SJCRH30 (cell line): Measurements from ENCODE around the gene LRRTM4. TPM values are rescaled to one million over a fixed set of nuclear protein-coding genes. Genes with fewer than 3 reads are reported as not detected.

Source experiments
- DNase-seq, 2 experiments: peaks; one replicate each; pipeline ENCODE4 v3.0.0-alpha.2; 2015 to 2020
- H3K27ac ChIP-seq: fragments of 250-450 bp; sonication (Bioruptor Pico); 2 replicates; pipeline ENCODE4 v1.5.1; 2020; ENCODE audit warnings: mild to moderate bottlenecking, moderate library complexity
- H3K27me3 ChIP-seq: fragments of 250-450 bp; sonication (Bioruptor Pico); 2 replicates; pipeline ENCODE4 v1.5.1; 2020; ENCODE audit warnings: mild to moderate bottlenecking, moderate library complexity
- H3K36me3 ChIP-seq: fragments of 250-450 bp; sonication (Bioruptor Pico); 2 replicates; pipeline ENCODE4 v1.5.1; 2020; ENCODE audit warnings: mild to moderate bottlenecking, moderate library complexity
- H3K4me1 ChIP-seq: fragments of 250-450 bp; sonication (Bioruptor Pico); 2 replicates; pipeline ENCODE4 v1.5.1; 2020; ENCODE audit warnings: mild to moderate bottlenecking, moderate library complexity
- H3K4me3 ChIP-seq: fragments of 250-450 bp; sonication (Bioruptor Pico); 2 replicates; pipeline ENCODE4 v1.5.1; 2020; ENCODE audit warnings: mild to moderate bottlenecking, moderate library complexity
- H3K9me3 ChIP-seq: fragments of 250-450 bp; sonication (Bioruptor Pico); replicated peaks from 2 replicates; pipeline ENCODE4 v1.5.1; 2020; ENCODE audit warnings: mild to moderate bottlenecking, moderate library complexity
- total RNA-seq: library from RNA; depleted of rRNA; stranded (reverse); fragments of >200 nt; shearing (Covaris generic); gene quantifications from 2 replicates; pipeline ENCODE4 v1.2.3, GENCODE V29; 2014

The LRRTM4 gene
- total RNA-seq, 1 experiment from 2014 or later = not detected

DNA sequence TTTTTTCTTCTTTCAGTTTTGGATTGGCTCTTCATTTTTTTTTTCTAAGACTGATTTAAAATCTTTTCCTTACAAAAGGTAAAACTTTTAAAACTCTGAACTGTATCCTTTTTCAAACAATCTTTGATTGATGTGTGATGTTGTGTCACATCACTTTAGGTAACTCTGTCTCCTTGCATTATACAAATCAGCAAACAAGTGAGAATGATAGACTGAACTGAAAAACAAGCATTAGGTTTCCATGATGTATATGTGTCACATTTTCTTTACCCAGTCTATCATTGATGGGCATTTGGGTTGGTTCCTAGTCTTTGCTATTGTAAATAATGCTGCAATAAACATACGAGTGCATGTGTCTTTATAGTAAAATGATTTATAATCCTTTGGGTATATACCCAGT, 655.7 kb downstream of the LRRTM4 start:
- no peaks in the 10 kb centered on the region for H3K27me3 ChIP-seq
- H3K4me3 ChIP-seq = no peak overlapping the region
- no peak for DNase-seq
- H3K9me3 ChIP-seq = no peaks in the 10 kb centered on the region
- H3K27ac ChIP-seq = no peak overlapping the region
- H3K4me1 ChIP-seq = peaks cover 11% of the 10 kb centered on the region; the same call in 1 of the 2 replicates
- no peaks in the 10 kb centered on the region for H3K36me3 ChIP-seq

DNA sequence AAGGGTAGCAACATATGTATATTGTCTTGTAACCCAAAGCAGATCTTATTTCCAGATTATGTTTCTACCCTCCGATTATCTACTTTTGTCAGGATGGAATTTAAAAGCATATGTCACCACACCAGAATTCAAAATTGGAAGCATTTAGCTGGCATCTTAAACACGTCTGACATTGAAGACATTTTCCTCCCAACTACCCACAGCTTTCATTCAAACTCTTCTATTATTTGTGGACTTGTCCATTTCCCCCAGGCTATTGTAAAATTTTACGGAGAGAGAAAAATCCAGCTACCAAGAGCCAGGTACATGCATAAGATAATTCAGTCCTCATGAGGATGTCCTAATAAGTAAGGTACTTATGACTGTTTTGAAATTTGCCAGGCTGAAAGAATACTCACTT, 659.3 kb downstream of the LRRTM4 start:
- Histone ChIP-seq H3K4me1 (peaks cover 4% of the 10 kb centered on the region; the same call in 1 of the 2 replicates), H3K27ac (no peak overlapping the region), H3K27me3 (no peaks in the 10 kb centered on the region), H3K4me3 (no peak overlapping the region), H3K9me3 (no peaks in the 10 kb centered on the region), H3K36me3 (no peaks in the 10 kb centered on the region)
- DNase-seq = no peak

GRCh38 chr2:76861708-76862107, 660.5 kb downstream of the LRRTM4 start:
- H3K36me3 ChIP-seq = no peaks in the 10 kb centered on the region
- DNase-seq = no peak
- H3K4me1 ChIP-seq = no peaks in the 10 kb centered on the region
- no peaks in the 10 kb centered on the region for H3K9me3 ChIP-seq
- no peaks in the 10 kb centered on the region for H3K27me3 ChIP-seq
- H3K4me3 ChIP-seq = no peak overlapping the region
- H3K27ac ChIP-seq = no peak overlapping the region

GRCh38 chr2:76851000-76851399, 671.2 kb downstream of the LRRTM4 start:
- Histone ChIP-seq H3K4me3 (no peak overlapping the region), H3K9me3 (no peaks in the 10 kb centered on the region), H3K4me1 (no peaks in the 10 kb centered on the region), H3K27me3 (no peaks in the 10 kb centered on the region), H3K27ac (no peak overlapping the region), H3K36me3 (no peaks in the 10 kb centered on the region)
- DNase-seq = no peak

- no peaks in the 10 kb centered on the region for H3K27me3 ChIP-seq
These were observed 673.1 kb downstream of the LRRTM4 start for GRCh38 chr2:76849086-76849485.

GRCh38 chr2:76839826-76840225, 682.4 kb downstream of the LRRTM4 start:
- DNase-seq = no peak
- no peak overlapping the region for H3K27ac ChIP-seq
- no peaks in the 10 kb centered on the region for H3K9me3 ChIP-seq
- H3K4me1 ChIP-seq = no peaks in the 10 kb centered on the region
- no peaks in the 10 kb centered on the region for H3K36me3 ChIP-seq
- no peak overlapping the region for H3K4me3 ChIP-seq
- H3K27me3 ChIP-seq = no peaks in the 10 kb centered on the region

More at GRCh38 chr2:76849086-76849485, 673.1 kb downstream of the LRRTM4 start:
- Histone ChIP-seq H3K4me3 (no peak overlapping the region), H3K36me3 (no peaks in the 10 kb centered on the region), H3K4me1 (no peaks in the 10 kb centered on the region), H3K9me3 (no peaks in the 10 kb centered on the region), H3K27ac (no peak overlapping the region)
- DNase-seq = no peak

GRCh38 chr2:76829374-76830234, 692.6 kb downstream of the LRRTM4 start:
- no peak for DNase-seq
- Histone ChIP-seq H3K4me3 (no peak overlapping the region), H3K36me3 (no peaks in the 10 kb centered on the region), H3K9me3 (no peaks in the 10 kb centered on the region), H3K27ac (no peak overlapping the region), H3K4me1 (no peaks in the 10 kb centered on the region), H3K27me3 (no peaks in the 10 kb centered on the region)

DNA sequence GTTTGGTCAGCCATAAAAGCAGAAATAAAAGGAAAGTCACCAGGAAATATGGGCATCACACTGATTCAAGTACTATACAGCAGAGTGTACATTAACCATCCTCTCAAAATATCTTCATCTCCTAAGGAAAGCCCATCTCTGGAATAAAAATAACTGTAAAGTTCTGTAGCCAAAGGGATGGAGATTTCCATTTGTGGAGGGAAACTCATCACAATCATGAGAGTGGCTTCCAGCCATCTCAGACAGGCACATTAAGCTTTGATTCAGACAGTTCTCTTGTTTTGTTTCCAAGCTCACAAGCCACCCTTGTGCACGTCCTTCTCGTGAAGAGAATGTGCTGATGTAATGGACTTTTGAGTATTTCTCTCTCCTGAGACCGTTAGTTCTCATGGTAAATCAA, 695.5 kb downstream of the LRRTM4 start:
- DNase-seq = no peak
- H3K36me3 ChIP-seq = no peaks in the 10 kb centered on the region
- H3K27ac ChIP-seq = no peak overlapping the region
- no peaks in the 10 kb centered on the region for H3K4me1 ChIP-seq
- no peak overlapping the region for H3K4me3 ChIP-seq
- H3K9me3 ChIP-seq = no peaks in the 10 kb centered on the region
- H3K27me3 ChIP-seq = no peaks in the 10 kb centered on the region

DNA sequence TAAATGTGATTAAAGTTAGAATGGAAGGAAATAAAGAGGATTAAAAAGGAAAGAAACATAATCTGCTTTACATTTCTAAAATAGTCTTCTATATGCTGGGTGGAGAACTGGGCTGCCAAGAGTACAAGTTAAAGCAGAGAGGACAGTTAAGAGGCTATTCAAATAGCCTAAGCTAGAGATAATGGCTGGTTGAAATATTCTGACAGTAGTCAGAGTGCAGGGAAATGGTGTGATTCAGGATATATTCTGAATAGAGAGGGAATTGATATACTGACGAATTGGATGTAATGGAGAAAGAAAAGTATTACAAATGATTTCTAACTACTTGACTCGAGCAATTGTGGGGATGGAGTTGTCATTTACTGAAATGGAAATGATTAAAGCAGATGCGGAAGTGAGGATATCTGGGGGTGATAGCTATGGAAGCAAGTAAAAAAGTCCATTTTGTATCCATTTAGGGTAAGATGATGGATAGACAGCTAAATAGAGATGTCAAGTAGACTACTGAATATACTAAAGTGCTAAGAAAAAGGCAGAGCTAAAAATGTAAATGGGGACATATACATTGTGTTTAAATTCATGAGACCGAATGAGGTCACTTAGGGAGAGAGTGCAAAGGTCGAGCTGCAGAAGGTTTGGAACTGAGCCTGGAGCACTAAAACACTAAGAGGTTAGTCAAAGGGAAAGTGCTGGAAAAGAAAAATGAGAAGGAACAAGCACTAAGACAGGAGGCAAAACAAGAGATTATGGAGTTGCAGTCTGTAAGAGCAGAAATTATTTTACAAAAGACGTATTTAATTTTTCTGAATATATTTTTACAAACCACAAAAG, 696.8 kb downstream of the LRRTM4 start:
- no peaks in the 10 kb centered on the region for H3K9me3 ChIP-seq
- H3K36me3 ChIP-seq = no peaks in the 10 kb centered on the region
- no peak for DNase-seq
- no peak overlapping the region for H3K4me3 ChIP-seq
- H3K4me1 ChIP-seq = no peaks in the 10 kb centered on the region
- H3K27ac ChIP-seq = no peak overlapping the region
- H3K27me3 ChIP-seq = no peaks in the 10 kb centered on the region

DNA sequence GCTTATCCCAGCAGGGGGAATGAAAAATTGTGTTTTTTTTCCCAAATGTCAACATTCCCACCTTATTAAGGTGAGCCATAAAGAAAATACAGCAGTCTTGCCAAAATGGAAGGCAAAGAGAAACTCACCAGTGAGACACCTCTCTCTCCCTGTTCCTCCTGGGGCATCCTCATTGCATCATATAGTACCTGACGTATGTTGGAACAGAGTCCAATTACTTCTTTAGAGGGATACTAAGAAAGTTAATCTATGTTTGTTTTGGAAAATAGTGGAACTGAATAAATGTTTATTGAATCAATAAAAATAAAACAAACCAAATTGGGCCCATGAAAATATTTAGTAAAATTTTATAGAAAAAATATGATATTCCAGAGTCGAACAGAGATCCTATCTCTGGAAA, 700.4 kb downstream of the LRRTM4 start:
- Histone ChIP-seq H3K27ac (no peak overlapping the region), H3K36me3 (no peaks in the 10 kb centered on the region), H3K9me3 (no peaks in the 10 kb centered on the region), H3K4me3 (no peak overlapping the region), H3K4me1 (no peaks in the 10 kb centered on the region), H3K27me3 (no peaks in the 10 kb centered on the region)
- DNase-seq = no peak

- DNase-seq = no peak
These were observed 709.1 kb downstream of the LRRTM4 start for GRCh38 chr2:76813084-76813483.

GRCh38 chr2:76812156-76812555, 710.0 kb downstream of the LRRTM4 start:
- H3K4me3 ChIP-seq = no peak overlapping the region
- no peak for DNase-seq
- H3K27ac ChIP-seq = no peak overlapping the region
- no peaks in the 10 kb centered on the region for H3K27me3 ChIP-seq
- H3K36me3 ChIP-seq = no peaks in the 10 kb centered on the region
- H3K9me3 ChIP-seq = no peaks in the 10 kb centered on the region
- no peaks in the 10 kb centered on the region; the same call in 1 of the 2 replicates for H3K4me1 ChIP-seq

More at GRCh38 chr2:76813084-76813483, 709.1 kb downstream of the LRRTM4 start:
- no peaks in the 10 kb centered on the region for H3K27me3 ChIP-seq
- H3K4me1 ChIP-seq = no peaks in the 10 kb centered on the region; the same call in 1 of the 2 replicates
- H3K36me3 ChIP-seq = no peaks in the 10 kb centered on the region
- H3K4me3 ChIP-seq = no peak overlapping the region
- no peaks in the 10 kb centered on the region for H3K9me3 ChIP-seq
- H3K27ac ChIP-seq = no peak overlapping the region

GRCh38 chr2:76809136-76809535, 713.0 kb downstream of the LRRTM4 start:
- Histone ChIP-seq H3K27ac (no peak overlapping the region), H3K27me3 (no peaks in the 10 kb centered on the region), H3K36me3 (no peaks in the 10 kb centered on the region), H3K9me3 (no peaks in the 10 kb centered on the region), H3K4me1 (no peaks in the 10 kb centered on the region; the same call in 1 of the 2 replicates), H3K4me3 (no peak overlapping the region)
- DNase-seq = no peak

- H3K27ac ChIP-seq = no peak overlapping the region
These were observed 713.4 kb downstream of the LRRTM4 start for GRCh38 chr2:76808732-76809131.

More at GRCh38 chr2:76808732-76809131, 713.4 kb downstream of the LRRTM4 start:
- peak in 1 of 2 experiments; percentile 16 for DNase-seq
- Histone ChIP-seq H3K9me3 (no peaks in the 10 kb centered on the region), H3K36me3 (no peaks in the 10 kb centered on the region), H3K27me3 (no peaks in the 10 kb centered on the region), H3K4me1 (no peaks in the 10 kb centered on the region; the same call in 1 of the 2 replicates), H3K4me3 (no peak overlapping the region)
